Measurements from ENCODE around the gene KCNJ18.
"Not testable (repeated sequence)": the region's sequence is repeated elsewhere in the genome, so short reads cannot be mapped to it uniquely, and the experiment has no call there.

DNA sequence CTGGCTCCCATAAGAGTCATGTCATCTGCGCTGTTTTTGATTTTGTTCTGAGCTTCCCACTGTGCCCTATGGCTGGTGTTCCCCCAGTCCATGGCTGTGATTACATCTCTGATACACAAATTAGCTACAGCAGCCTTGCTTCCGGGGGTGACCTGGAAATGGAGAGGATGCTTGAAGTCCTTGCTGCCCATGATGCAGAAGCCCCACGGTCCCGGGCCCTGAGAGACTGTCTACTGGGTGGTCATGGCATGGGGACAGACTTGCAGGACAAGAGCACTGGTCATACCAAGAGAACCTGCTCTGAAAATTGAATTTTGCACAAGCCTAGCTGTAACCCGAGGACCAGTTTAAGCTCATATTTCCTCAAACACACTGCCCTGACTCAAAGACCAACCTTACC lies 38.8 kb downstream of the KCNJ18 start:
- TF ChIP-seq, protein P1, sequence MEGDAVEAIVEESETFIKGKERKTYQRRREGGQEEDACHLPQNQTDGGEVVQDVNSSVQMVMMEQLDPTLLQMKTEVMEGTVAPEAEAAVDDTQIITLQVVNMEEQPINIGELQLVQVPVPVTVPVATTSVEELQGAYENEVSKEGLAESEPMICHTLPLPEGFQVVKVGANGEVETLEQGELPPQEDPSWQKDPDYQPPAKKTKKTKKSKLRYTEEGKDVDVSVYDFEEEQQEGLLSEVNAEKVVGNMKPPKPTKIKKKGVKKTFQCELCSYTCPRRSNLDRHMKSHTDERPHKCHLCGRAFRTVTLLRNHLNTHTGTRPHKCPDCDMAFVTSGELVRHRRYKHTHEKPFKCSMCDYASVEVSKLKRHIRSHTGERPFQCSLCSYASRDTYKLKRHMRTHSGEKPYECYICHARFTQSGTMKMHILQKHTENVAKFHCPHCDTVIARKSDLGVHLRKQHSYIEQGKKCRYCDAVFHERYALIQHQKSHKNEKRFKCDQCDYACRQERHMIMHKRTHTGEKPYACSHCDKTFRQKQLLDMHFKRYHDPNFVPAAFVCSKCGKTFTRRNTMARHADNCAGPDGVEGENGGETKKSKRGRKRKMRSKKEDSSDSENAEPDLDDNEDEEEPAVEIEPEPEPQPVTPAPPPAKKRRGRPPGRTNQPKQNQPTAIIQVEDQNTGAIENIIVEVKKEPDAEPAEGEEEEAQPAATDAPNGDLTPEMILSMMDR (conservative IDR thresholded peaks at IDR 0.05; ENCODE audit: low read length): not testable (repeated sequence)
- not testable (repeated sequence) for TF ChIP-seq EZH2phosphoT487 (IDR thresholded peaks at IDR 0.05; ENCODE audit: borderline replicate concordance, low read depth, low read length)

All from OCI-LY7 (cell line).